HepG2 (cell line): ENCODE measurements around the gene ERMARD. TPM values are rescaled to one million over a fixed set of nuclear protein-coding genes. Genes with fewer than 3 reads are reported as not detected.

Source experiments
- AKAP8 ChIP-seq: sonication (generic); formaldehyde crosslinking; IDR thresholded peaks from 2 replicates; pipeline ENCODE4 v1.5.1; 2020; ENCODE audit warnings: mild to moderate bottlenecking, missing genetic modification reagents
- CHD4 ChIP-seq: fragments of 200-600 bp; sonication (generic); IDR thresholded peaks from 2 replicates; pipeline ENCODE4 v1.7.0; 2017; ENCODE audit warnings: mild to moderate bottlenecking, low read length, borderline replicate concordance
- DMAP1 ChIP-seq: IDR thresholded peaks from 2 replicates; pipeline ENCODE4 v1.6.1; 2016
- ZBTB7B ChIP-seq: sonication (generic); formaldehyde crosslinking; IDR thresholded peaks from 2 replicates; pipeline ENCODE4 v1.4.0; 2020; ENCODE audit warnings: missing genetic modification reagents
- polyA plus RNA-seq, 8 experiments: library from polyadenylated mRNA; depleted of rRNA in 3 of 8; stranded (reverse) in 7 of 8; unstranded in 1 of 8; fragments of >200 nt; fragmentation: Illumina TruSeq in 4 of 8; extraction: Trizol in 4 of 8; gene quantifications; 2 replicates each; pipeline versions ENCODE4 v1.2.1 to v1.2.3, GENCODE V29; 2011 to 2016; ENCODE audit warnings: low read depth in 4 of 8, missing spikeins in 1 of 8, mixed read lengths in 1 of 8; ENCODE audit not compliant: insufficient read depth in 1 of 8
- total RNA-seq, 5 experiments: library from RNA; depleted of rRNA; stranded (reverse); fragments of >200 nt; fragmentation: Illumina TruSeq; extraction: Trizol; gene quantifications; 2 replicates each; pipeline ENCODE4 v1.2.3, GENCODE V29; 2016; ENCODE audit warnings: low read depth in 1 of 5
- TF ChIP-seq, protein P1 (sequence below): sonication (generic); formaldehyde crosslinking; IDR thresholded peaks from 2 replicates; pipeline ENCODE4 v1.4.0; 2020; ENCODE audit warnings: missing genetic modification reagents
- TF ChIP-seq, protein P2 (sequence below): sonication (generic); formaldehyde crosslinking; IDR thresholded peaks from 2 replicates; pipeline ENCODE4 v1.4.0; 2020; ENCODE audit warnings: missing genetic modification reagents
- TF ChIP-seq, protein P3 (sequence below): sonication (generic); formaldehyde crosslinking; IDR thresholded peaks from 2 replicates; pipeline ENCODE4 v1.8.1; 2023; ENCODE audit warnings: missing genetic modification reagents, mild to moderate bottlenecking, borderline replicate concordance
- TF ChIP-seq, protein P4 (sequence below): sonication (generic); formaldehyde crosslinking; IDR thresholded peaks from 2 replicates; pipeline ENCODE4 v1.8.0; 2022; ENCODE audit warnings: mild to moderate bottlenecking, missing genetic modification reagents; ENCODE audit not compliant: insufficient replicate concordance
- TF ChIP-seq, protein P5 (sequence below): sonication (generic); formaldehyde crosslinking; IDR thresholded peaks from 2 replicates; pipeline ENCODE4 v1.5.0; 2020; ENCODE audit warnings: missing genetic modification reagents

Gene ERMARD
- total and polyA plus RNA-seq, 2 of the 13 experiments (the other 11 are each of a cell fraction or from before 2014, with no cell fraction given) = 8.8 to 10.7 TPM

DNA sequence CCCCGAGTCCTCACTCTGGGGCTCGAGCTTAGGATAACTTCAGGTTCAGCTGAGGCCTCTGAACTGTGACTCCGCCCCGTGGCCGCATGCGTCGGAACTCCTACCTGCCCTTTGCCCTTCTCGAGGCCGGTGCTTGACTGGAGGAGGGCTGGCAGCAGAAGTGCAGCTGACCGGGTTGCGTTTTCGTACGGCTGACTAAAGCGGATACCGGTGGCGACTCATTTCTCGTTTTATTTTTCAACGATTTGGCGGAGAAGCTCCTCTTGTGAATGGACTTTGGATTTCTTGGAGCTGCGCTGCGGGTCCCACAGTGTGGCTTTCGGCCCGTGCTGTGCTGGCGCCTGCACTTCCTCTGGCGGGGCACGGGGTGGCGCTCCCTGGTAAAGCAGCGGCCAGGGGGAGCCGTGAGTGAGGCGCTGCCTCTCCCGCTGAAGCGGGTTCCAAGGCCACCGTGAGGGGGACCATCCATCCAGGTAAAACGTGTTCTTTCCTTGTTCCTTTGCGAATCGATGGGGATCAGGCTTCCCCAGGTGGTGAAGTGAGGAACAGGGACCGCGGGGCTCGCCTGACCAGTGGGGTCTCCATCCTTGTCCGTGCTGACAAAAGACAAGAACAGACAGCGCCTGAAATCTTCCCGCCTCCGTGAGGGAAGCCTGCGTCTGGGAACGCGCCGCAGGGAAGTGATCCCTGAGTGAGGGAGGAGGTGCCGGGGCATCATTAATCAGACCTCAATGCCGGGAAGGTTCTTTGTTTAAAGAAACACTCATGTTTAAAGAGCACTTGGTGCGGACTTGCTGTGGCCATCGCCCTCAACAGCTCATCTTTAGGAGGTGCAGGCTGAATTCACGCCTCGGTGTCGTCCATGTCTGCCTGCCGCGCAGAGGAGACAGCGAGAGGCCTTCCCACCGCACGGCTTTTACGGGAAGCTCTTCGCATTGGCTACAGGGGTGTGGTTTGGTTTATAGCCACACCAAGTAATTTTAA, 38.8 kb downstream of the ERMARD start (continued):
- TF ChIP-seq AKAP8 = peak; percentile 10; the same call in 1 of the 2 replicates
- peak; percentile 73; the same call in 1 of the 2 replicates for TF ChIP-seq ZBTB7B
- peak; percentile 87 for TF ChIP-seq DMAP1
- TF ChIP-seq, protein P1, sequence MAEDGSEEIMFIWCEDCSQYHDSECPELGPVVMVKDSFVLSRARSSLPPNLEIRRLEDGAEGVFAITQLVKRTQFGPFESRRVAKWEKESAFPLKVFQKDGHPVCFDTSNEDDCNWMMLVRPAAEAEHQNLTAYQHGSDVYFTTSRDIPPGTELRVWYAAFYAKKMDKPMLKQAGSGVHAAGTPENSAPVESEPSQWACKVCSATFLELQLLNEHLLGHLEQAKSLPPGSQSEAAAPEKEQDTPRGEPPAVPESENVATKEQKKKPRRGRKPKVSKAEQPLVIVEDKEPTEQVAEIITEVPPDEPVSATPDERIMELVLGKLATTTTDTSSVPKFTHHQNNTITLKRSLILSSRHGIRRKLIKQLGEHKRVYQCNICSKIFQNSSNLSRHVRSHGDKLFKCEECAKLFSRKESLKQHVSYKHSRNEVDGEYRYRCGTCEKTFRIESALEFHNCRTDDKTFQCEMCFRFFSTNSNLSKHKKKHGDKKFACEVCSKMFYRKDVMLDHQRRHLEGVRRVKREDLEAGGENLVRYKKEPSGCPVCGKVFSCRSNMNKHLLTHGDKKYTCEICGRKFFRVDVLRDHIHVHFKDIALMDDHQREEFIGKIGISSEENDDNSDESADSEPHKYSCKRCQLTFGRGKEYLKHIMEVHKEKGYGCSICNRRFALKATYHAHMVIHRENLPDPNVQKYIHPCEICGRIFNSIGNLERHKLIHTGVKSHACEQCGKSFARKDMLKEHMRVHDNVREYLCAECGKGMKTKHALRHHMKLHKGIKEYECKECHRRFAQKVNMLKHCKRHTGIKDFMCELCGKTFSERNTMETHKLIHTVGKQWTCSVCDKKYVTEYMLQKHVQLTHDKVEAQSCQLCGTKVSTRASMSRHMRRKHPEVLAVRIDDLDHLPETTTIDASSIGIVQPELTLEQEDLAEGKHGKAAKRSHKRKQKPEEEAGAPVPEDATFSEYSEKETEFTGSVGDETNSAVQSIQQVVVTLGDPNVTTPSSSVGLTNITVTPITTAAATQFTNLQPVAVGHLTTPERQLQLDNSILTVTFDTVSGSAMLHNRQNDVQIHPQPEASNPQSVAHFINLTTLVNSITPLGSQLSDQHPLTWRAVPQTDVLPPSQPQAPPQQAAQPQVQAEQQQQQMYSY (CRISPR knock-in tag) = no peak
- TF ChIP-seq CHD4 = peak; percentile 40; the same call in 1 of the 2 replicates
- TF ChIP-seq, protein P2, sequence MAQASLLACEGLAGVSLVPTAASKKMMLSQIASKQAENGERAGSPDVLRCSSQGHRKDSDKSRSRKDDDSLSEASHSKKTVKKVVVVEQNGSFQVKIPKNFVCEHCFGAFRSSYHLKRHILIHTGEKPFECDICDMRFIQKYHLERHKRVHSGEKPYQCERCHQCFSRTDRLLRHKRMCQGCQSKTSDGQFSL (CRISPR knock-in tag) = no peak
- TF ChIP-seq, protein P3, sequence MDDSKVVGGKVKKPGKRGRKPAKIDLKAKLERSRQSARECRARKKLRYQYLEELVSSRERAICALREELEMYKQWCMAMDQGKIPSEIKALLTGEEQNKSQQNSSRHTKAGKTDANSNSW (CRISPR knock-in tag) = peak; percentile 35; the same call in 1 of the 2 replicates
- TF ChIP-seq, protein P4, sequence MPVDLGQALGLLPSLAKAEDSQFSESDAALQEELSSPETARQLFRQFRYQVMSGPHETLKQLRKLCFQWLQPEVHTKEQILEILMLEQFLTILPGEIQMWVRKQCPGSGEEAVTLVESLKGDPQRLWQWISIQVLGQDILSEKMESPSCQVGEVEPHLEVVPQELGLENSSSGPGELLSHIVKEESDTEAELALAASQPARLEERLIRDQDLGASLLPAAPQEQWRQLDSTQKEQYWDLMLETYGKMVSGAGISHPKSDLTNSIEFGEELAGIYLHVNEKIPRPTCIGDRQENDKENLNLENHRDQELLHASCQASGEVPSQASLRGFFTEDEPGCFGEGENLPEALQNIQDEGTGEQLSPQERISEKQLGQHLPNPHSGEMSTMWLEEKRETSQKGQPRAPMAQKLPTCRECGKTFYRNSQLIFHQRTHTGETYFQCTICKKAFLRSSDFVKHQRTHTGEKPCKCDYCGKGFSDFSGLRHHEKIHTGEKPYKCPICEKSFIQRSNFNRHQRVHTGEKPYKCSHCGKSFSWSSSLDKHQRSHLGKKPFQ = peak; percentile 93
- TF ChIP-seq, protein P5, sequence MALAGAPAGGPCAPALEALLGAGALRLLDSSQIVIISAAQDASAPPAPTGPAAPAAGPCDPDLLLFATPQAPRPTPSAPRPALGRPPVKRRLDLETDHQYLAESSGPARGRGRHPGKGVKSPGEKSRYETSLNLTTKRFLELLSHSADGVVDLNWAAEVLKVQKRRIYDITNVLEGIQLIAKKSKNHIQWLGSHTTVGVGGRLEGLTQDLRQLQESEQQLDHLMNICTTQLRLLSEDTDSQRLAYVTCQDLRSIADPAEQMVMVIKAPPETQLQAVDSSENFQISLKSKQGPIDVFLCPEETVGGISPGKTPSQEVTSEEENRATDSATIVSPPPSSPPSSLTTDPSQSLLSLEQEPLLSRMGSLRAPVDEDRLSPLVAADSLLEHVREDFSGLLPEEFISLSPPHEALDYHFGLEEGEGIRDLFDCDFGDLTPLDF = no peak
- TF ChIP-seq, all 625 proteins: peak for 345
